Activated B cell treated with CpG ODN at 0.5 μM for 24 hours (primary cell): ENCODE measurements around the gene FLNA. TPM values are rescaled to one million over a fixed set of nuclear protein-coding genes. Genes with fewer than 3 reads are reported as not detected.

Source experiments
- ATAC-seq: fragments of 200-7000 bp; cut with Tn5 transposase; one replicate; pipeline ENCODE4 v1.10.0; 2021; ENCODE audit warnings: low read depth, mild to moderate bottlenecking, moderate library complexity
- CTCF ChIA-PET: fragments of 350-600 bp; sonication (Branson Sonifier 250); formaldehyde crosslinking; loops from one replicate; lab custom pipeline; 2021; ENCODE audit warnings: antibody characterized with exemption; lab: Charles Lee
- POLR2A ChIA-PET: fragments of 350-600 bp; sonication (Branson Sonifier 250); formaldehyde crosslinking; loops from one replicate; lab custom pipeline; 2021; ENCODE audit warnings: antibody characterized with exemption; lab: Charles Lee
- DNase-seq: peaks from one replicate; pipeline ENCODE4 v3.0.0; 2022
- H3K27ac Mint-ChIP-seq: one replicate; pipeline ENCODE4 v1.8.0; 2020; ENCODE audit warnings: mixed read lengths
- H3K27me3 Mint-ChIP-seq: one replicate; pipeline ENCODE4 v1.8.0; 2021; ENCODE audit warnings: mixed read lengths
- H3K36me3 Mint-ChIP-seq: one replicate; pipeline ENCODE4 v1.8.0; 2021; ENCODE audit warnings: low read depth, mixed read lengths
- H3K4me1 Mint-ChIP-seq: one replicate; pipeline ENCODE4 v1.8.0; 2021; ENCODE audit warnings: mixed read lengths
- H3K4me3 Mint-ChIP-seq: one replicate; pipeline ENCODE4 v1.8.0; 2020; ENCODE audit warnings: mild to moderate bottlenecking, mixed read lengths
- H3K9me3 Mint-ChIP-seq: one replicate; pipeline ENCODE4 v1.8.0; 2020; ENCODE audit warnings: mixed read lengths
- CTCF ChIP-seq: fragments of 200-600 bp; IDR thresholded peaks from one replicate; pipeline ENCODE4 v1.8.0; 2022; ENCODE audit warnings: antibody characterized with exemption, mild to moderate bottlenecking
- intact Hi-C: fragments of 100-400 bp; cut with micrococcal nuclease; formaldehyde crosslinking; loops from one replicate; pipeline ENCODE4 v1.15.1; 2024
- total RNA-seq: library from RNA; stranded (reverse); gene quantifications from 2 replicates; pipeline ENCODE4 v1.2.3, GENCODE V29; 2022

Gene FLNA
- total RNA-seq, 1 donor from 2014 or later: 679 TPM

- no peaks in the 10 kb centered on the region for H3K27me3 Mint-ChIP-seq
- ChIA-PET CTCF (no interaction called here), POLR2A (no interaction called here)
- H3K4me1 Mint-ChIP-seq: peaks cover 16% of the 10 kb centered on the region
- no peaks in the 10 kb centered on the region for H3K9me3 Mint-ChIP-seq
- H3K36me3 Mint-ChIP-seq: peaks cover 7% of the 10 kb centered on the region
- intact Hi-C loops: no loop called here
- no peak for ATAC-seq
- TF ChIP-seq CTCF: no peak
- H3K4me3 Mint-ChIP-seq: no peak overlapping the region
- H3K27ac Mint-ChIP-seq: no peak overlapping the region
- no peak for DNase-seq
These were observed 42.7 kb upstream of the FLNA start for GRCh38 chrX:154417157-154417556.

GRCh38 chrX:154413142-154413541, 38.7 kb upstream of the FLNA start:
- intact Hi-C loops: no loop called here
- H3K9me3 Mint-ChIP-seq: no peaks in the 10 kb centered on the region
- peaks cover 24% of the 10 kb centered on the region for H3K4me1 Mint-ChIP-seq
- CTCF ChIA-PET: no interaction called here
- H3K27me3 Mint-ChIP-seq: no peaks in the 10 kb centered on the region
- no peak for ATAC-seq
- peak overlapping the region; percentile 77 for H3K4me3 Mint-ChIP-seq
- POLR2A ChIA-PET: interaction anchor here (2.1 to 7.3 kb wide), 3 partner anchors 15 kb away, joined by 9 to 125 read pairs (median 18); partner anchors contain the start of genes ATP6AP1 and RPL10
- H3K27ac Mint-ChIP-seq: peak overlapping the region; percentile 79
- no peak for DNase-seq
- H3K36me3 Mint-ChIP-seq: peaks cover 7% of the 10 kb centered on the region
- TF ChIP-seq CTCF: no peak

GRCh38 chrX:154412468-154412867, 38.0 kb upstream of the FLNA start:
- Mint-ChIP-seq H3K9me3 (no peaks in the 10 kb centered on the region), H3K27ac (peak overlapping the region; percentile 79), H3K4me3 (peak overlapping the region; percentile 77), H3K27me3 (no peaks in the 10 kb centered on the region), H3K4me1 (peaks cover 24% of the 10 kb centered on the region), H3K36me3 (peaks cover 7% of the 10 kb centered on the region)
- no peak for TF ChIP-seq CTCF
- DNase-seq (no peak), ATAC-seq (peak; percentile 43)
- POLR2A ChIA-PET: interaction anchor here (0.7 to 7.3 kb wide), 13 partner anchors 14 to 131 kb away, joined by 3 to 125 read pairs (median 4); partner anchors contain the start of genes ATP6AP1, EMD, FAM50A and LAGE3
- CTCF ChIA-PET: no interaction called here
- intact Hi-C loops: loop anchor here (1.0 kb wide), 1 partner anchor 16 kb away; the partner anchor contains the start of gene ATP6AP1

- peak; percentile 33 for DNase-seq
- H3K27ac Mint-ChIP-seq: peak overlapping the region; percentile 79
- peak; percentile 53 for ATAC-seq
- H3K36me3 Mint-ChIP-seq: peaks cover 7% of the 10 kb centered on the region
- intact Hi-C loops: loop anchor here (1.0 kb wide), 2 partner anchors 16 to 43 kb away; partner anchors contain the start of gene ATP6AP1
- no peak for TF ChIP-seq CTCF
- ChIA-PET CTCF (no interaction called here), POLR2A (interaction anchor here (0.7 to 7.3 kb wide), 14 partner anchors 14 to 135 kb away, joined by 3 to 125 read pairs (median 4); partner anchors contain the start of genes ATP6AP1, EMD, FAM50A and G6PD)
- H3K4me1 Mint-ChIP-seq: peaks cover 24% of the 10 kb centered on the region
- peak overlapping the region; percentile 77 for H3K4me3 Mint-ChIP-seq
- H3K9me3 Mint-ChIP-seq: no peaks in the 10 kb centered on the region
- H3K27me3 Mint-ChIP-seq: no peaks in the 10 kb centered on the region
These were observed 37.5 kb upstream of the FLNA start for GRCh38 chrX:154411981-154412340.

- H3K4me1 Mint-ChIP-seq: peaks cover 22% of the 10 kb centered on the region
- intact Hi-C loops: loop anchor here (1.0 kb wide), 1 partner anchor 8 kb away; no protein-coding TSS in a partner anchor
- H3K27me3 Mint-ChIP-seq: no peaks in the 10 kb centered on the region
- DNase-seq (peak; percentile 38), ATAC-seq (peak; percentile 45)
- TF ChIP-seq CTCF: no peak
- POLR2A ChIA-PET: interaction anchor here (0.5 to 7.3 kb wide), 7 partner anchors 10 to 342 kb away, joined by 3 to 125 read pairs (median 7); partner anchors contain the start of genes ATP6AP1, GAB3, RPL10 and SLC10A3
- no peaks in the 10 kb centered on the region for H3K9me3 Mint-ChIP-seq
- CTCF ChIA-PET: interaction anchor here (1.0 kb wide), 1 partner anchor 11 kb away, joined by 4 read pairs; the partner anchor contains the start of gene RPL10
- H3K36me3 Mint-ChIP-seq: peaks cover 5% of the 10 kb centered on the region
- peak within 1 kb of the TSS; percentile 75 for H3K4me3 Mint-ChIP-seq
- H3K27ac Mint-ChIP-seq: peak within 1 kb of the TSS; percentile 87
These were observed 34.9 kb upstream of the FLNA start, which contains the start of gene DNASE1L1 for GRCh38 chrX:154409222-154409871. DNASE1L1 (minus strand) TSS chrX:154409254; CDS start chrX:154405568, 3,686 bp downstream.
